GM18909 (cell line): Measurements from ENCODE around the gene COPRS.
"Not testable (repeated sequence)": the region's sequence is repeated elsewhere in the genome, so short reads cannot be mapped to it uniquely, and the experiment has no call there.

Experiments
- ATAC-seq: cut with Tn5 transposase; IDR thresholded peaks from one replicate; pipeline ENCODE4 v1.9.1; 2021; ENCODE audit warnings: mild to moderate bottlenecking; ENCODE audit not compliant: unreplicated experiment, poor library complexity

The COPRS gene

DNA sequence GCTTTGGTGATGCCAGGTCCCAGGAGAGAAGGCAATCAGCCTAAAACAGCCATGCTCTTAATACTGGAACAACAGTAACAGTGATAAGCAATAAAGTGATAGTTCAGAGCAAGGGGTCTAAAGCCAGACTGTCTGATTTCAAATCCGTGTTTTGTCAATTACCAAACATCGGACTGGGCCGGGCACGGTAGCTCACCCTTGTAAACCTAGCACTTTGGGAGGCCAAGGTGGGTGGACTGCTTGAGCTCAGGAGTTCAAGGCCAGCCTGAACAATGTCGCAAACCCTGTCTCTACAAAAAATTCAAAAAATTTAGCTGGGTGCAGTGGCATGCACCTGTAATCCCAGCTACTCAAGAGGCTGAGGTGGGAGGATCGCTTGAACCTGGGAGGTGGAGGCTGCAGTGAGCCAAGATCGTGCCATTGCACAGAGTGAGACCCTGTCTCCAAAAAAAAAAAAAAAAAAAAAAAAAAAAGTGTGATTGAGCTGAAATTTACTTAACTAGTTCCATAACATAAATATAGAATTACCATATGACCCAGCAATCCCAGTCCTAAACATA, 5.1 kb downstream of the COPRS start:
- no peak for ATAC-seq

DNA sequence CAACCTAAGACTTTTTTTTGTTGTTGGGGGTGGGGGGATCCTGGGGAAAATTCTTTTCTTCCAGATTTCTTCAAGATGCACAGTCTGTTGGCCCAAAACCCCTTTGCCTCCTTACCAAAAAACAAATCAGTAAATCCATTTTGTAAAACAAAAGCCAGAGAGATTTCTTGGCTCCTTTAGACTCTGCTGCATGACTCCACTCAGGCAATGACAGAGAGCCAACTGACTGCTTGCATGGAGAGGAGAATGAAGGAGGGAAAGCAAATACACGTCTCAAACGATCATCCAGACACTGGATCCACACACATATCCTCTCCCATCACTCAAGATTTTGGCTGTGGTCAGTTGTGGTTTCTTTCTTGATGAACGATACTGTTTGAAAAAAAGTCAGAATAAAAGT, 13.8 kb downstream of the COPRS start:
- ATAC-seq = no peak

DNA sequence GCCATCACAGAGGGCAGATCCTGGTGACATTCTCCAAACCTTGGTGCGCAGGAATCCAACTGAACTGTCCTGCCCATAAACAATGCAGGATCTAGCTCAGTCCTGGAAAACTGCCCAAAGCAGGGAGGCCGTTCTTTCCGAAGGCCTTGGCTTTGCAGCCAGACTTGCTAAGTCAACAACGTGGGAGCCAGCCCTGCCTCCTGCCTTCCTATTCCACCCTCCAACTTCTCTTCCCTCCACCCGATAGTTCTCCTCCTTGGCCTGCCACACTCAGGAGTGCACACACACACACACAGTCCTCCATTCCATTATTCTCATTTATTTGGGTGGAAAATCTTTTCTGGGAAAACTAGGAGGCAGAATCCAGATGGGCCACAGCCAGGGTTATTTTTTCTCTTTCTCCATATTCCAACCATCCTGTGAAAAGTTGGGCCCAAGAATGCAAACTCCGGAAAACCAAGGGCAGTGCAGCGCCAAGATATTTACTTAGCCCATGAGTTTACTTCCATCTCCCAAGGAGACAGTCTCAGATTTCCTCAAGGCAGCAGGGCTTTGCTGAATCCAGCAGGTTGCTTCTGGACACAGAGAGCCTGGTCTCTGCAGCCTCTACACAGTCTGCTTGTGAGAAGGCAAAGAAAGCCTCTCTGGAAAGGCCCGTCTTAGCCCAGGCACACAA, 15.8 kb downstream of the COPRS start:
- no peak for ATAC-seq

DNA sequence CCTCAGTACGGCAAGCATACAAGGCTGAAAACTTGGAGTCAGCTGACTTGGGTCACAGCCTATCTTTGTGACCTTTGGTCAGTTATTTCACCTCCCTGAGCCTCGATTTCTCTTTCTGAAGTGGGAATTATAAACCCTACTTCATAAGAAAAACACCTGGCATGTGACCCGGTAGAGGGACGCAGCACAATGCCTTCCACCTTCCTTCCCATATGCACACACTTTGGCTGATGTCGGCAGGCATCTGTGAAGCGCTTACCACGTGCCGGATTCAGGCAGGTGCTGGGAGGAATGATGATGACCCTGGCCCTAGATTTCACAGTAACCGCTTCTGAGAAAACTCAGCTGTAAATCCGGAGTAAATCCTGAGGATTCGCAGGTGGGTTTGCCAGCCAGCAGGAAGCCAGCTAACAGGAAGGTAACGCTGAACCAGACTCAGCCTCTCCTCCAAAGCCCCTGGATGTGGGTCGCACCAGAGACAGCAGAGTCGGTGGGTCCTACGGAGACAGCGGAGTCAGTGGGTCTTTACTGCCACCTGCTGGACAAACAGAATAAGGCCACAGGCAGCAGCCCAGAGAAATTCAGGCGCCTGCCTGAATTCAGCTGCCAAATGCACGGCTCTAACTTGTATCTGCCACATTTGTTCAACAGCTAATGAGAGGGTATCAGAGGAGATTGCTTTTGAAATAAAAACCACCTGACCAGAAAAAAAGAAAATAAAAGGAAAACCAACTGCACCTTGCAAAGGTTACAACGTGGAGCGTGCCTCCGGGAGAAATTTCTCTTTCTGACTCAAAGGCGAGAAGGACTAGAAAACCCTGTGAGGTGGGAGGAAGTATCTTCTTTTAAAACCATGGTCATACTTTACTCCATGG, 16.6 kb downstream of the COPRS start:
- ATAC-seq = no peak

DNA sequence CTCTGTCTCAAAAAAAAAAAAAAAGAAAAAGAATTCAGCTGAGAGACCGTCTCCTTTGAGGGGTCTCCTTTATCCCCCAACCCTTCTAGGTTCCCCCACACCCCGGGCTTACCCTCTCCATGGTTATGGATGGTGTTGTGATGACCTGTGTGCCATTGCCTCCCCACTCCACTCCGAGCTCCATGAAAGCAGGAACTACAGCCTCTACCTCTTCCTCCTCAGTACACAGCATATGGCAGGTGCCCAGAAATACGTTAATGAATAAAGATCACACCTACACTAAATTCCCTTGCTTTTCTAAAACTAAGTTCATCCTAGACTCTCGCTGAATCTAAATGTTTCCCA, 17.2 kb downstream of the COPRS start:
- ATAC-seq = no peak

DNA sequence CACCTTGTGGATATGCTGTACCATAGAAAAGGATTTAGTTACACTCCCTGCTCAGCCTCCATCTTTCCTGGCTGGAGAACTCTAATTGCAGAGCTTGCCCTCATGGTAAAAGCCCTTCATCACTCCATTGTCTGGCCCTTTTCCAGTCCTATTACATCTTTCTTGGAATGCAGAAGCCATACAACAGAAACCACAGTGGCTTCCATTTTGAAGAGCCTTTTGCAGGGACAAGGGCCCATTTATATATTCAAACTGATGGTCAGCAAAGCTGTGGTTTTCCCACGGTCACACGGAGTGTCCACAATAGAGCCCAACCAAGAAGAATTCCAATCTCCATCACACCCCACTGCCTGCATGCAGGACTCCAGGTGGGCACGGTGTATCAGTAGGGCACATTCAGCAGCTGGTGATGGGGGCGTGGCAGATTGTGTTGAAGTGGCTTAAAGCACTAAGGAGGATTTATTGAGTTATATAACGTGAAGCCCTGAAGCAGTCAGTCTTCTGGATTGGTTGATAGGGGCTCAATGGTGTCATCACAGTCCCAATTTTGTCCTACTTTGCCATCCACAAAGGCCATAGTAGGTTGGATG, 20.3 kb downstream of the COPRS start:
- ATAC-seq = no peak

DNA sequence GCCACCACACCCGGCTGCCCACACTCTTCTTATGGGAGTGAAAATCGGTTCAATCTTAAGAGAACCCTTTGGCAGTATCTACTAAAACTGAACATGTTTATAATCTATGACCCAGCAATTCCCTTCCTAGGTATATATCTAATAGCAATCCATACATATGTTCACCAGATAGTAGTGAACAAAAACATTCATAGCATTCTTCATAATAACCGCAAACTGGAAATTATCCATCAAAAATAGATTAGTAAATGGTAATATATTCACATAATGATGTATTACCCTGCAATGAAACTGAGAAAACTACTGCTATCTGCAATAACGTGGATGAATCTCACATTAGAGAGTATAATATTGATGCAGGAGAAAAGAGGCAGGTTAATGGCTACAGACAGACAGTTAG, 23.1 kb downstream of the COPRS start:
- ATAC-seq = no peak

DNA sequence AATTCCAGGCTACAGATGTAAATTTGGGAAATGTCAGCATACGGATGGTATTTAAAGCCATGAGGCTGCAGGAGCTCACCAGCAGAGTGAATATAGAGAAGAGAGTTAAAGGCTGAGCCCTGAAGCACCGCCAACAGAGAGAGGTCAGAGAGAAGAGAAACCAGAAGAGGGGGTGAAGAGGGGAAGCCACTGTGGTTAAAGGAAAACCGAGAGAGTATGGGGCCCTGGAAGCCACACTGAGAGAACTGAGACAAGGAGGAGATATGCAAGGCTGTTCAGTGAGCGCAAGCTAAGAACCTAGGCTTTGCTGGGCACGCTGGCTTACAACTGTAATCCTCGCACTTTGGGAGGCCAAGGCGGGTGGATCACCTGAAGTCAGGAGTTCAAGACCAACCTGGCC, 24.6 kb downstream of the COPRS start:
- no peak for ATAC-seq

DNA sequence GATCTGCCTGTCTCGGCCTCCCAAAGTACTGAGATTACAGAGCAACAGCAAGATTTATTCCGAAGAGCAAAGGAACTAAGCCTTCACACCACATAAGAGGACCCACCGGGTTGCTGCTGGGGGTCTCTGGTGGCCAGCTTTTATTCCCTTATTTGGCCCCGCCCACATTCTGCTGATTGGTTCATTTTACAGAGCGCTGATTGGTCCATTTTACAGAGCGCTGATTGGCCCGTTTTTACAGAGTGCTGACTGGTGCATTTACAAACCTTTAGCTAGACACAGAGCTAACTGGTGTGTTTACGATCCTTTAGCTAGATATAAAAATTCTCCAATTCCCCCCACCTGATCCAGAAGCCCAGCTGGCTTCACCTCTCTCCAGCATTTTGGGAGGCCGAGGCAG, 26.3 kb downstream of the COPRS start:
- ATAC-seq = no peak

DNA sequence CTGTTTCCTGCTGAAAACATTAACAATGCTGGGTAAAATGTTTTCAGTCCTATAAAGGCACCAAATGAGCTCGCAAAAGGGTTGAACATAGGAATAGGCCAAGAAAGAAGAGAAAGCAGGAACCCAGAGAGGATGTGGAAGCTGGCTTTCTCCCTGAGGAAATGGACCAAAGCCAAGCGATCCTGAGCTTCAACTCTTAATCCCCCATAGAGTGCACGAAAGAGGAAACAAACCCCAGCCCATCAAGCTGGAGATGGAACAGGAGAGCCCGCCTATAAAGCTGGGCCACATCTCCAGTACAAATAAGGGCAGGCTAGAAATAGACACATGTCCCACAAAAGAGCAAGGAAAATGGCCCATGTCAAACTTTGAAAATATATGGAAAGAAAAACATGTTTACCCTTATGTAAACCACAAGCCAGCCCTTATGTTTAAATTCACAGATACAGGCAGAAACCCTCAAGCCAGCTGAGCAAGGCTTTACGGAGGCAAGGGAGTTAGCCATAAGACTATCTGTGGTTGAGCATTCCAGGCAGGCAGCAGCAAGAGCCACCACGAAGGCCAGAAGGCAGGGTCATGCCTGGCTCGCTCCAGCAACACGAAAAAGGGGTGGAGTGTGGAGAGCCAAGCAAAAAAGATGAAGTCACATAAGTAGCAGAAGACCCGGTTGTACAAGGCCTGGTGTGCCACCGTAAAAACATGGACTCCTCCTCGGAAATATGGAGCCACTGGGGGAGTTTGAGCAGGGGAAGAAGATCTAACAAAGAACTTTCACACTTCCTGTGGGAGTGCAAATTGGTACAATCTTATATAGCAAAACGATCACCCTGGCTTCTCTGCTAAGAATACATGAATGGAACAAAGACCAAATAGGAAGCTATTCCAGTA, 27.8 kb downstream of the COPRS start:
- ATAC-seq = no peak

DNA sequence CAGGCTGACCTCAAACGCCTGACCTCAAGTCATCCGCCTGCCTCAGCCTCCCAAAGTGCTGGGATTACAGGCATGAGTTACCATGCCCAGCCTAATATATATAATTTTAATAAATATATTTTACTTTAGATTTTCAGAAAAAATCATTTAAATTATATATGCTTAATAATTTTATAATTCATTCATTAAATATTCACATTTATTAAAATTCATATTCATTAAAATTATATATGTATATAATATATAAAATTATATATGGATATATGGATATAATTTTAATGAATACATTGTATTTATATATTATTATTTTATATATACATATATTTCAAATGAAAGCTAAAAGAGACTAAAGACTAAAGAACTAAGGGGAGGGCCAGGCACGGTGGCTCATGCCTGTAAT, 29.4 kb downstream of the COPRS start:
- ATAC-seq = no peak

DNA sequence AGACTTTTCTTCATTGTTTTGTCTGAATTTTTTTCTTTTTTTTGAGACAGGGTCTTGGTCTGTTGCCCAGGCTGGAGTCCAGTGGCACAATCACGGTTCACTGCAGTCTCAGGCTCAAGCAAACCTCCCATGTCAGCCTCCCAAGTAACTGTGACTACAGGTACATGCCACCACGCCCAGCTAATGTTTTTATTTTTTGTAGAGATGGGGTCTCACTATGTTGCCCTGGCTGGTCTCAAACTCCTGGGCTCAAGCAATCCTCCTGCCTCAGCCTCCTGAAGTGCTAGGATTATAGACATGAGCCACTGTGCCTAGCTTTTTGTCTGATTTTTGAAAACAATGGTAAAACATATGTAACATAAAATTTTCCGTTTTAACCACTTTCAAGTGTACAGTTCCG, 30.1 kb downstream of the COPRS start:
- ATAC-seq = not testable (repeated sequence)

DNA sequence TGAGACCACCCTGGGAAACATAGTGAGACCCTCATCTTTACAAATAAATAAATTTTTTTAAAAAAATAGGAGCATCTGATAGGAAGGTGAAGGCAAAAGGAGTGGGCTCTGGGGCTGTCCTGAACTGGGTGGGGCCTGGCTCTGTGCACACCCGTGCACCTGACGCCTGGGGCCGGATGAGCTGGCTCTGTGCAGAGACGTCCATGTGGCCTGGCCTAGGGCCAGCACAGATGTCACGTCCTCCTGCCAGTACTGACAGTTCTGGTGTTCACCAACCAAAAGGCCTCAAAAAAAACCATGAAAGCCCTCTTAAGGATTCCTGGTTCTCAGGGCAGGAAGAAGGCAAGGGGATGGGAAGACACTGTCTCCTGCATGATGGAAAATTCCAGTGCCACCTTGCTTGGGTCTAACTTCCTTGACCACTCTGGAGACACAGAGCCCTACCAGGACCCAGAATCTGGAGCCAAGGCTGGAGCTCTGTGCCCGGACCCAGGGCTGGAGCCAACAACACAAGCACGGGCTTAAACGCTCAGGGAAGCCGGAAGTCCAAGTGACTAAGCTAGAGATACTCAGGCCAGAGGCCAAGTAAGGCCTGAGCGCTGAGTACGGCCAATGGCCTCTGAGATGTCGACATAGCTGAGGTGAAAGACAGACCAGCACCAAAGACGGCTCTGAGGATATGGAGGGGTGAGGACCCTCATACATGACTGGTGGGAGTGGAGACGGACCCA, 32.9 kb downstream of the COPRS start:
- ATAC-seq = no peak

DNA sequence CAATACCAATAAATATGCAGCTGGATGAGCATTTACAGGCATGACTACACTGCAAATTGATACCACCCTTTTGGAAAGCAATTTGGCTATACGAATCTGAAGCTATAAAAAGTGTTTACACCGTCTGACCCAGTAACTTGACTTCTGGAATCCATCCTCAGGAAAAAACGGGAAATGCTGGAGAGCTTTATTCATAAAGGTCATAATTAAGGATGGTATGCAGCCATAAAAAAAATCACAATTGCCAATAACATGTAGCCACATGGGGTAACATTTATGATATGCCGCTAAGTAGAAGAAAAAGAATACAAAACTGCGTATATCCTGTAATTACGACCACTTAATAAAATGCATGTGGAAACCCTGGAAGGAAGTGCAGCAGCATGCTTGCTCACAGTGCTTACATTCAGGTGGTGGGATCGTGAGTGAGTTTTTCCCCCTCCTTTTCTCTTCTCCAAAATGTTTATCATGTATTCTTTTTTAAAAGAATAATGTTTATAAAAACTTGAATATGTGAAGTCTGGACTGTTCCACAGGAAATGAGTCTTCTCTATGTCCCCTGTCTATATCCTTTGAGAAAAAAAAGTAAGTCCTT, 34.2 kb downstream of the COPRS start:
- no peak for ATAC-seq

DNA sequence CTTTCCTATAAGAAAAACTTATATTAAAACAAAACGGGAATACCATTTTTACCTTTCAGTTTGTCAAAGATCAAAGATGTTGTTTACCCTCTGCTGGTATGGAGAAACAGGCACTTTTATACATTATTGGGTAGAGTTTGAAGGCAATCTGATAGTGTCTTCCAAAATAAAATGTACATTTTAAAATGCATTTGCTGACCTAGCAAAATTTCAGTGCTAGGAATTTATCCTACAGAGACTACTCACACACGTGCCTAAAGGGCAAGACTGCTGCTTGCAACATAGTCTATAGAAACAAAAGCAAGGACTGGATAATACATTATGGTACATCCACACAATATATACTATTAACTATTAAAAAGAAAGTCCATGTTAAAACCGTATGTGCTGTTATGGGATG, 36.0 kb downstream of the COPRS start:
- ATAC-seq = no peak

DNA sequence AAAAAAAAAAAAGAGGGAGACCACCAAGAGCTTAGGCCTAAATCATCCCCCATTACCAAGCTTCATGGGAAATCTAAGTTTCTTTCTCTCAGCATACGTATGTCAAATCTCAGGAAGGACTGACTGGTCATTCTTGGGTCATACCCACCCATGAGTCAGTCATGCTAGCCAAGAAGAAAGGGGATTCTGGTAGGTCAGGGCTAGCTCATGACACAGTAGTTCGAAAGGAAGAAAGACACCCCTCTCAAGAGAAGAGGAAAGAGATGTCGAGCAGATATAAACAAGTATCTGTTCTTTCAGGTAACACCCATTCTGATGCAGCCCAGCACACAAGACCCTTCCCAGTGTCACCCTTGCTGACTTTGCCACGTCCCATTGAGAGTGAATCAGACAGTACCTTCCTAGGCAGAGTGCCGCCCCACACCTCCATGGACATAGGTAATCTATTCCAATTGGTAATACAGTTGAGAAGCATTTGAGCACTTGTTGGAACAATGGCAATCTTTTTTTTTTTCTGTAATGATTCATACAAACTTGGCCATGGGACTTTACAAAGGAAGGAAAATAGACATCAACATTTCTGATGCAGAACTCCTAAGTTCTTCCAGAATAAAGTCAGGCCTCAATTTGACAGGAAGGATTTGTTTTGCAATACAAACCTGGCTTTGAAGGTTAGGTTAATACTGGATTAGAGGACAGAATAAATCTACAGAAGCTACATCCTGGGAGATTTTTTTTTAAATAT, 38.2 kb downstream of the COPRS start:
- no peak for ATAC-seq

DNA sequence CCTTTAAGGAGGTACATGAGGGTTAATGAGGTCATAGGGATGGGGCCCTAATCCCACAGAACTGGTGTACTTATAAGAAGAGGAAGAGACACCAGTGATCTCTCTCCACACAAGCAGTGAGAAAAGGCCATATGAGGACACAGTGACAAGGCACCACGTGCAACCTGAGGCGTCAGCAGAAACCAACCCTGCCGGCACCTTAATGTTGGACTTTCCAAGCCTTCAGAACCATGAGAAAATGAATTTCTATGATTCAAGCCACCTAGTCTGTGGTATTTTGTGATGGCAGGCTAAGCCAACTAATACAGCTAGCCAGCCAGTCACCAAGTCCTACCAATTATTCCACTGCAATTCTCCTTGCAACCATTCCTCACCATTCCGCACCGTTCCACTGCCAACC, 39.5 kb downstream of the COPRS start:
- ATAC-seq = no peak

DNA sequence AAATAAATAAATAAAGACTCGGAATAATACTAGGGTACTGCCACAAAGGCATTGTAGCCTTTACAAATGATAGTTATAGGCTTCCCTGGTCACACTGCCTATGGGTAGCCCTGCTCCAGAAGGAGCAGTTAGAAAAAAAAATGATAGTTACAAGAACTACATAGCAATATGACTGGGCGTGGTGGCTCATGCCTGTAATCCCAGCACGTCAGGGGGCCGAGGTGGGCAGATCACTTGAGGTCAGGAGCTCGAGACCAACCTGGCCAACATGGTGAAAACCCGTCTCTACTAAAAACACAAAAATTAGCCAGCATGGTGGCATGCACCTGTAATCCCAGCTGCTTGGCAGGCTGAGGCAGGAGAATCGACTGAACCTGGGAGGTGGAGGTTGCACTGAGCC, 40.2 kb downstream of the COPRS start:
- ATAC-seq = not testable (repeated sequence)
